ENCODE data around the gene AFF2. TPM values are rescaled to one million over a fixed set of nuclear protein-coding genes. Genes with fewer than 3 reads are reported as not detected.

Gene AFF2
- total and polyA plus RNA-seq, 5 donors from 2014 or later = 1.1 TPM; not detected in 4

DNA sequence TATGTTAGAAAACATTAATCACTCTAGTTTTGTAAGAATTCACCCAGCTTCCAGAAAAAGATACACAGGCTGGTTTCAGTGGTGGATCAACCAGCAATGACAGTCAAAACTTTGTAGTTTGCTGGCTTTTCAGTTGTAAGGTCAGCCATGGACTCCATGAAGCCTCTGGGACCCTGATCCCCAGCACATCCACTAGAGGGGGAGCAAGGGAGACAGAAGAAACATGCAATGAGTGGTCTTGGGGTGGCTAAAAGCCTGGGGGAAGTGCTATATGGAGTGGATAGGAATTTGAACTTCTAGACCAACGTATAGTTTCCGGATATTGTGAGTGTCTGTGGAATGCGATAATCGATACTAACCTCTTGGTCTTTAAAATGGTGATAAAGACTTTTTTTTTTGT is 72.7 kb downstream of the AFF2 start:
- no peaks in the 10 kb centered on the region for H3K4me1 Mint-ChIP-seq
- Histone ChIP-seq H3K27ac (ENCODE audit: insufficient read depth, low read length, poor library complexity, severe bottlenecking) (no peak overlapping the region), H3K36me3 (ENCODE audit: control insufficient read depth, insufficient read depth, low read length) (no peaks in the 10 kb centered on the region), H3K4me1 (ENCODE audit: control insufficient read depth, insufficient read depth, low read length, poor library complexity, severe bottlenecking) (no peaks in the 10 kb centered on the region), H3K9me3 (ENCODE audit: control insufficient read depth in 2 of 2, low read length in 2 of 2) (no peaks in the 10 kb centered on the region), H3K27me3 (ENCODE audit: control insufficient read depth, insufficient read depth, low read length) (no peaks in the 10 kb centered on the region), H3K4me3 (ENCODE audit: low read depth, low read length) (no peak overlapping the region)
- peaks cover 0 to 1% (median 0%) of the 10 kb centered on the region in 7 donors for H3K9me3 Mint-ChIP-seq
- H3K27ac Mint-ChIP-seq = no peak overlapping the region
- H3K4me3 Mint-ChIP-seq = no peak overlapping the region
- DNase-seq (no peak), ATAC-seq (ENCODE audit: low read depth in 2 of 2) (no peak)
- no peaks in the 10 kb centered on the region for H3K36me3 Mint-ChIP-seq
- no peaks in the 10 kb centered on the region for H3K27me3 Mint-ChIP-seq

- H3K9me3 ChIP-seq (ENCODE audit: control insufficient read depth in 2 of 2, low read length in 2 of 2) = no peaks in the 10 kb centered on the region
- H3K27me3 ChIP-seq (ENCODE audit: control insufficient read depth, insufficient read depth, low read length) = no peaks in the 10 kb centered on the region
- H3K27ac Mint-ChIP-seq = no peak overlapping the region
- no peak for ATAC-seq (ENCODE audit: low read depth in 2 of 2)
- no peaks in the 10 kb centered on the region for H3K36me3 Mint-ChIP-seq
- no peak for DNase-seq
- H3K4me1 Mint-ChIP-seq = no peaks in the 10 kb centered on the region
- H3K4me3 ChIP-seq (ENCODE audit: low read depth, low read length) = no peak overlapping the region
- H3K27ac ChIP-seq (ENCODE audit: insufficient read depth, low read length, poor library complexity, severe bottlenecking) = no peak overlapping the region
- no peak overlapping the region for H3K4me3 Mint-ChIP-seq
- no peaks in the 10 kb centered on the region for H3K36me3 ChIP-seq (ENCODE audit: control insufficient read depth, insufficient read depth, low read length)
- H3K4me1 ChIP-seq (ENCODE audit: control insufficient read depth, insufficient read depth, low read length, poor library complexity, severe bottlenecking) = no peaks in the 10 kb centered on the region
- H3K9me3 Mint-ChIP-seq = peaks cover 0 to 1% (median 0%) of the 10 kb centered on the region in 7 donors
- no peaks in the 10 kb centered on the region for H3K27me3 Mint-ChIP-seq
Measured at GRCh38 chrX:148574237-148574973, 74.0 kb downstream of the AFF2 start.

DNA sequence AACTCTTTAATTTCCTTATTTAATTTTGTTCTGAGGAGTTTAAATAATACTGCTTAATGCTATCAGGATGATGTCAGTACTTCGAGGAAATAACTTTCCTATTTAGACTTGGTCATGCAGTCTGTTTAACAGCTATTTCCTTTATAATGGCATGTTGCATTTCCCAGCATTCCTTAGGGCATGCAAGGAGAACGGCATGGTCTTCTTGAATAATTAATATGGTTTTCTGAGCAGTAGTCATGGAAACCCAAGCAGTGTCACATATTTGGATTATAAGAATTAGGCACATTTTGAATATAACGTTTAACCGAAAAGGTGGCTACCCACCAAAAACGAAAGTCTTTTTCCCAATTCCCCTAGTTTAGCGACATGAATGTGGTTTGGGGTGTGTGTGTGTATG is 76.0 kb downstream of the AFF2 start:
- no peaks in the 10 kb centered on the region for H3K36me3 ChIP-seq (ENCODE audit: control insufficient read depth, insufficient read depth, low read length)
- DNase-seq (no peak), ATAC-seq (ENCODE audit: low read depth in 2 of 2) (no peak)
- no peaks in the 10 kb centered on the region for H3K4me1 ChIP-seq (ENCODE audit: control insufficient read depth, insufficient read depth, low read length, poor library complexity, severe bottlenecking)
- Mint-ChIP-seq H3K9me3 (peaks cover 0 to 1% (median 0%) of the 10 kb centered on the region in 7 donors), H3K36me3 (no peaks in the 10 kb centered on the region), H3K4me1 (no peaks in the 10 kb centered on the region), H3K27ac (no peak overlapping the region), H3K27me3 (no peaks in the 10 kb centered on the region), H3K4me3 (no peak overlapping the region)
- H3K4me3 ChIP-seq (ENCODE audit: low read depth, low read length) = no peak overlapping the region
- H3K27ac ChIP-seq (ENCODE audit: insufficient read depth, low read length, poor library complexity, severe bottlenecking) = no peak overlapping the region
- no peaks in the 10 kb centered on the region for H3K27me3 ChIP-seq (ENCODE audit: control insufficient read depth, insufficient read depth, low read length)
- no peaks in the 10 kb centered on the region for H3K9me3 ChIP-seq (ENCODE audit: control insufficient read depth in 2 of 2, low read length in 2 of 2)

GRCh38 chrX:148577741-148578140 is 77.3 kb downstream of the AFF2 start:
- H3K9me3 ChIP-seq (ENCODE audit: control insufficient read depth in 2 of 2, low read length in 2 of 2) = no peaks in the 10 kb centered on the region
- DNase-seq (no peak), ATAC-seq (ENCODE audit: low read depth in 2 of 2) (no peak)
- H3K4me1 ChIP-seq (ENCODE audit: control insufficient read depth, insufficient read depth, low read length, poor library complexity, severe bottlenecking) = no peaks in the 10 kb centered on the region
- no peaks in the 10 kb centered on the region for H3K36me3 ChIP-seq (ENCODE audit: control insufficient read depth, insufficient read depth, low read length)
- H3K9me3 Mint-ChIP-seq = peaks cover 0 to 2% (median 0%) of the 10 kb centered on the region in 7 donors
- H3K4me3 ChIP-seq (ENCODE audit: low read depth, low read length) = no peak overlapping the region
- H3K27ac ChIP-seq (ENCODE audit: insufficient read depth, low read length, poor library complexity, severe bottlenecking) = no peak overlapping the region
- no peaks in the 10 kb centered on the region for H3K4me1 Mint-ChIP-seq
- H3K27ac Mint-ChIP-seq = no peak overlapping the region
- no peaks in the 10 kb centered on the region for H3K36me3 Mint-ChIP-seq
- H3K4me3 Mint-ChIP-seq = no peak overlapping the region
- no peaks in the 10 kb centered on the region for H3K27me3 Mint-ChIP-seq
- H3K27me3 ChIP-seq (ENCODE audit: control insufficient read depth, insufficient read depth, low read length) = no peaks in the 10 kb centered on the region

DNA sequence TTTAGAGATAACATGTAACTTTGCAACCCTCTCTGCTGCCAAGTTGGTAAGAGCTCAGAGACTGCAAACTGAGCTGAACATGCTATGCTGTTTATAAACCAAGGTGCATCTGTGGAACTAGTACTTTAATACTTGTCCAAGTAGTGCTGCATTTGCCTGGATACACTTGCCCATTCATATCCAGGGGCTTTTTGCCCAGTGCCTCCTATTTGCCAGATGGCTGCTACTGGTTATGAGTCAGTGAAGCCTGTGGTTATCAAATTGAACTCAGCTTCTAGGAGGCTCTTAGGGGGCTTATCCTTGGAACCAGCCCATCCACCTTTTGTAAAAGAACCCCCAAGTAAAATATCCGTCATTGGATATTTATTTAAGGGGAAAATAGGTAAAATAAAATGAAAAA is 79.6 kb downstream of the AFF2 start:
- no peaks in the 10 kb centered on the region for H3K27me3 Mint-ChIP-seq
- ATAC-seq (ENCODE audit: low read depth in 2 of 2) = no peak
- no peak for DNase-seq
- H3K9me3 Mint-ChIP-seq = peaks cover 0 to 5% (median 0%) of the 10 kb centered on the region in 7 donors
- H3K9me3 ChIP-seq (ENCODE audit: control insufficient read depth in 2 of 2, low read length in 2 of 2) = no peaks in the 10 kb centered on the region
- no peak overlapping the region for H3K4me3 Mint-ChIP-seq
- H3K27ac Mint-ChIP-seq = no peak overlapping the region
- no peak overlapping the region for H3K4me3 ChIP-seq (ENCODE audit: low read depth, low read length)
- no peaks in the 10 kb centered on the region for H3K36me3 Mint-ChIP-seq
- no peaks in the 10 kb centered on the region for H3K4me1 ChIP-seq (ENCODE audit: control insufficient read depth, insufficient read depth, low read length, poor library complexity, severe bottlenecking)
- H3K27me3 ChIP-seq (ENCODE audit: control insufficient read depth, insufficient read depth, low read length) = no peaks in the 10 kb centered on the region
- H3K4me1 Mint-ChIP-seq = no peaks in the 10 kb centered on the region
- no peaks in the 10 kb centered on the region for H3K36me3 ChIP-seq (ENCODE audit: control insufficient read depth, insufficient read depth, low read length)
- H3K27ac ChIP-seq (ENCODE audit: insufficient read depth, low read length, poor library complexity, severe bottlenecking) = no peak overlapping the region

GRCh38 chrX:148582353-148582752 is 81.9 kb downstream of the AFF2 start:
- no peaks in the 10 kb centered on the region for H3K36me3 Mint-ChIP-seq
- DNase-seq = no peak
- H3K4me3 Mint-ChIP-seq = no peak overlapping the region

DNA sequence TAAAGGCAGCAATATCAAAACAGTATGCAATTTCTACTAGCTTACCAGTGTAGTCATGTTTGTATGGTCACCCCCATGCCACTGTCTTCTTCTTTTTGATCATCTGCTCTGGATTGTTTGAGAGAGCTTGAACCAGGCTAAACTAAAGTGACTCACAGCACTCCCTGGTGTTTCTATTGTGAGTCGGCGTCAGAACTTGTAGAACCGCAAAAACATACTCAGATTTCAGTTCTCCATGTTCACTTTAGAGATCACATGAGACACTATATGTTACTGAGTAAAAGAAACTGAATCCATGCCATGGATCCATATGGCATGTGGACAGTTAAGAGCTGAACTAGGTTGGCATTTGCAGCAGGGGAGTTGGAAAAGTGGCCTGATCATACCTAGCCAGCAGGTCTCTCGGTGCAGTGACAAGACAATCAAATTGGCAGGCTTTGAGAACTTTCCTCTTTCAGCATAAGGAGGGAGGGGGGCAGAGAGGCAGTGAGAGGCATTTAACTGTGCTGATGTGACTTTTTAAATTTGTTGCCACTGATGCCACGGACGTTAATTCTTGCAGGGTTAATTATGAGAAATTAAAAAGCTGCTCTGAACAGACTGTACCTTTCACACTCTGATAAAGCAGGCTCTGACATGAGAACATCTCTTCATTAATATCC is 88.4 kb downstream of the AFF2 start:
- no peak overlapping the region for H3K27ac Mint-ChIP-seq
- no peaks in the 10 kb centered on the region for H3K36me3 ChIP-seq (ENCODE audit: control insufficient read depth, insufficient read depth, low read length)
- H3K4me1 ChIP-seq (ENCODE audit: control insufficient read depth, insufficient read depth, low read length, poor library complexity, severe bottlenecking) = no peaks in the 10 kb centered on the region
- no peak overlapping the region for H3K27ac ChIP-seq (ENCODE audit: insufficient read depth, low read length, poor library complexity, severe bottlenecking)
- DNase-seq (no peak), ATAC-seq (ENCODE audit: low read depth in 2 of 2) (no peak)
- peaks cover 0 to 2% (median 0%) of the 10 kb centered on the region in 7 donors for H3K9me3 Mint-ChIP-seq
- H3K4me1 Mint-ChIP-seq = no peaks in the 10 kb centered on the region
- H3K4me3 ChIP-seq (ENCODE audit: low read depth, low read length) = no peak overlapping the region
- no peak overlapping the region for H3K4me3 Mint-ChIP-seq
- H3K36me3 Mint-ChIP-seq = no peaks in the 10 kb centered on the region
- no peaks in the 10 kb centered on the region for H3K27me3 Mint-ChIP-seq
- no peaks in the 10 kb centered on the region for H3K9me3 ChIP-seq (ENCODE audit: control insufficient read depth in 2 of 2, low read length in 2 of 2)
- H3K27me3 ChIP-seq (ENCODE audit: control insufficient read depth, insufficient read depth, low read length) = no peaks in the 10 kb centered on the region

More at GRCh38 chrX:148582353-148582752, 81.9 kb downstream of the AFF2 start:
- H3K27me3 Mint-ChIP-seq = no peaks in the 10 kb centered on the region
- H3K4me1 ChIP-seq (ENCODE audit: control insufficient read depth, insufficient read depth, low read length, poor library complexity, severe bottlenecking) = no peaks in the 10 kb centered on the region
- no peaks in the 10 kb centered on the region for H3K36me3 ChIP-seq (ENCODE audit: control insufficient read depth, insufficient read depth, low read length)
- no peaks in the 10 kb centered on the region for H3K4me1 Mint-ChIP-seq
- no peak for ATAC-seq (ENCODE audit: low read depth in 2 of 2)
- no peak overlapping the region for H3K27ac ChIP-seq (ENCODE audit: insufficient read depth, low read length, poor library complexity, severe bottlenecking)
- H3K9me3 Mint-ChIP-seq = peaks cover 0 to 5% (median 0%) of the 10 kb centered on the region in 7 donors
- H3K27me3 ChIP-seq (ENCODE audit: control insufficient read depth, insufficient read depth, low read length) = no peaks in the 10 kb centered on the region
- H3K27ac Mint-ChIP-seq = no peak overlapping the region
- H3K4me3 ChIP-seq (ENCODE audit: low read depth, low read length) = no peak overlapping the region
- H3K9me3 ChIP-seq (ENCODE audit: control insufficient read depth in 2 of 2, low read length in 2 of 2) = no peaks in the 10 kb centered on the region

DNA sequence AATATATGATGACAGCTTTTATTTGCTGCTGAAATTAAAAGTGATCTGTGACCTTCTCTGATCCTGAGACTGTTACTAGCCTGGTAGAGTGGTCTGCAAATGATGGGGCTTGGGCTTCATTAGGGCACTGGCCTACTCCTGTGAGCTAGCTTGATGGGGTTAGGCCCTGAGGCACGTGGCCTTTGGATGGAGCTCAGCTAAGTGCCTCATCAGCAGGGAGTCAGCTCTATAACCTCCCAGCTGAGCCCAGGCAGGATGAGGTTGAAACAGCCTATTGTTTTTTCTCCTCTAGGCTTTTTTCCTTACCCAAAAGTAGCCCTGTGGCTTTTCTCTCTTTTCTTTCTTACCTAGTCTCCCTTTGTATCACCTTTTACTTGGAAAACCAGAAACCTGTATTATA is 92.2 kb downstream of the AFF2 start:
- no peaks in the 10 kb centered on the region for H3K4me1 ChIP-seq (ENCODE audit: control insufficient read depth, insufficient read depth, low read length, poor library complexity, severe bottlenecking)
- H3K9me3 Mint-ChIP-seq = peaks cover 0 to 1% (median 0%) of the 10 kb centered on the region in 7 donors
- DNase-seq = no peak
- H3K9me3 ChIP-seq (ENCODE audit: control insufficient read depth in 2 of 2, low read length in 2 of 2) = no peaks in the 10 kb centered on the region
- no peaks in the 10 kb centered on the region for H3K27me3 ChIP-seq (ENCODE audit: control insufficient read depth, insufficient read depth, low read length)
- H3K27me3 Mint-ChIP-seq = no peaks in the 10 kb centered on the region
- H3K4me1 Mint-ChIP-seq = no peaks in the 10 kb centered on the region
- no peaks in the 10 kb centered on the region for H3K36me3 ChIP-seq (ENCODE audit: control insufficient read depth, insufficient read depth, low read length)
- no peaks in the 10 kb centered on the region for H3K36me3 Mint-ChIP-seq
- H3K27ac ChIP-seq (ENCODE audit: insufficient read depth, low read length, poor library complexity, severe bottlenecking) = no peak overlapping the region
- H3K4me3 Mint-ChIP-seq = no peak overlapping the region
- H3K27ac Mint-ChIP-seq = peak overlapping the region in 1 of 3 donors; percentile 15
- no peak for ATAC-seq (ENCODE audit: low read depth in 2 of 2)
- H3K4me3 ChIP-seq (ENCODE audit: low read depth, low read length) = no peak overlapping the region
